Neural cell (in vitro differentiated cells): Measurements from ENCODE around the gene CEMIP2. TPM values are rescaled to one million over a fixed set of nuclear protein-coding genes. Genes with fewer than 3 reads are reported as not detected.

ENCODE experiments used
- H2AFZ ChIP-seq: fragments of 200-600, 300-800 bp; sonication (generic), shearing (Covaris generic); 2 replicates; pipeline ENCODE4 v1.6.0; 2014; ENCODE audit warnings: low read depth, mild to moderate bottlenecking, antibody characterized with exemption, low read length, moderate library complexity
- H3F3A ChIP-seq: fragments of 200-600 bp; shearing (Covaris generic); 2 replicates; pipeline ENCODE4 v1.6.1; 2016; ENCODE audit warnings: mild to moderate bottlenecking, moderate library complexity, mixed read lengths, antibody characterized with exemption, low read length; ENCODE audit not compliant: insufficient read depth, poor library complexity, severe bottlenecking
- H3K27ac ChIP-seq: fragments of 200-600, 300-800 bp; sonication (generic), shearing (Covaris generic); 2 replicates; pipeline ENCODE4 v1.5.1; 2014; ENCODE audit warnings: mild to moderate bottlenecking, low read length, moderate library complexity
- H3K27me3 ChIP-seq: fragments of 300-800, 200-600 bp; sonication (generic), shearing (Covaris generic); 2 replicates; pipeline ENCODE4 v1.6.0; 2014; ENCODE audit warnings: mild to moderate bottlenecking, low read depth, low read length, moderate library complexity; ENCODE audit not compliant: insufficient read depth
- H3K36me3 ChIP-seq: fragments of 300-800, 200-600 bp; sonication (generic), shearing (Covaris generic); 2 replicates; pipeline ENCODE4 v1.5.1; 2014; ENCODE audit warnings: mild to moderate bottlenecking, antibody characterized with exemption, low read length, moderate library complexity; ENCODE audit not compliant: insufficient read depth
- H3K4me2 ChIP-seq: fragments of 300-800, 200-600 bp; sonication (generic), shearing (Covaris generic); 2 replicates; pipeline ENCODE4 v1.6.0; 2014; ENCODE audit warnings: mild to moderate bottlenecking, low read length
- H3K4me3 ChIP-seq: fragments of 300-800, 200-600 bp; sonication (generic), shearing (Covaris generic); 2 replicates; pipeline ENCODE4 v1.5.1; 2014; ENCODE audit warnings: mild to moderate bottlenecking, low read length, moderate library complexity
- H3K79me2 ChIP-seq: fragments of 200-600 bp; shearing (Covaris generic); replicated peaks from 2 replicates; pipeline ENCODE4 v1.6.0; 2014; ENCODE audit warnings: mild to moderate bottlenecking, low read length, moderate library complexity; ENCODE audit not compliant: insufficient read depth
- H3K9ac ChIP-seq: fragments of 300-800, 200-600 bp; sonication (generic), shearing (Covaris generic); 2 replicates; pipeline ENCODE4 v1.6.1; 2016; ENCODE audit warnings: mild to moderate bottlenecking, low read length, mixed read lengths
- H3K9me2 ChIP-seq: fragments of 200-600 bp; shearing (Covaris generic); 2 replicates; pipeline ENCODE4 v1.6.1; 2016; ENCODE audit warnings: mild to moderate bottlenecking, low read length, mixed read lengths; ENCODE audit not compliant: insufficient read depth
- H3K9me3 ChIP-seq: fragments of 200-600, 300-800 bp; sonication (generic), shearing (Covaris generic); 2 replicates; pipeline ENCODE4 v1.6.1; 2016; ENCODE audit warnings: mild to moderate bottlenecking, mixed run types, low read length, moderate library complexity, mixed read lengths
- H4K20me1 ChIP-seq: fragments of 200-600 bp; shearing (Covaris generic); 2 replicates; pipeline ENCODE4 v1.6.1; 2016; ENCODE audit warnings: mild to moderate bottlenecking, mixed run types; ENCODE audit not compliant: insufficient read depth
- EP300 ChIP-seq: fragments of 450-650 bp; conservative IDR thresholded peaks from 2 replicates; pipeline ENCODE4 v1.6.1; 2014; ENCODE audit warnings: antibody characterized with exemption, mild to moderate bottlenecking, moderate library complexity; ENCODE audit not compliant: poor library complexity, severe bottlenecking
- EZH2 ChIP-seq: fragments of 200-600, 300-800 bp; shearing (Covaris generic), sonication (generic); IDR thresholded peaks from 2 replicates; pipeline ENCODE4 v1.6.1; 2014; ENCODE audit warnings: antibody characterized with exemption, low read length, borderline replicate concordance, mild to moderate bottlenecking; ENCODE audit not compliant: insufficient read depth, poor library complexity, severe bottlenecking
- MXI1 ChIP-seq: fragments of 450-650 bp; conservative IDR thresholded peaks from 2 replicates; pipeline ENCODE4 v1.6.1; 2014; ENCODE audit warnings: antibody characterized with exemption, mild to moderate bottlenecking; ENCODE audit not compliant: poor library complexity, severe bottlenecking
- POLR2AphosphoS5 ChIP-seq: IDR thresholded peaks from 2 replicates; pipeline ENCODE4 v1.6.1; 2012
- RAD21 ChIP-seq: fragments of 450-650 bp; conservative IDR thresholded peaks from 2 replicates; pipeline ENCODE4 v1.6.1; 2014; ENCODE audit warnings: antibody characterized with exemption, mild to moderate bottlenecking, moderate library complexity
- SMC3 ChIP-seq: fragments of 450-650 bp; conservative IDR thresholded peaks from 2 replicates; pipeline ENCODE4 v1.6.1; 2014; ENCODE audit warnings: antibody characterized with exemption, mild to moderate bottlenecking, moderate library complexity; ENCODE audit not compliant: poor library complexity
- TAF1 ChIP-seq: IDR thresholded peaks from 2 replicates; pipeline ENCODE4 v1.6.1; 2012; ENCODE audit warnings: low read depth
- polyA plus RNA-seq: library from polyadenylated mRNA; depleted of rRNA; stranded (reverse); fragments of >200 nt; gene quantifications from 2 replicates; pipeline ENCODE4 v1.2.3, GENCODE V29; 2014
- TF ChIP-seq, protein P1 (sequence below): IDR thresholded peaks from 2 replicates; pipeline ENCODE4 v1.6.1; 2012; ENCODE audit warnings: borderline replicate concordance
- TF ChIP-seq, protein P2 (sequence below): fragments of 450-650 bp; IDR thresholded peaks from 2 replicates; pipeline ENCODE4 v1.5.1; 2014; ENCODE audit warnings: antibody characterized with exemption, mild to moderate bottlenecking, moderate library complexity; ENCODE audit not compliant: poor library complexity, severe bottlenecking

Gene CEMIP2
- polyA plus RNA-seq, 1 donor from 2014 or later, result 11.3 TPM

DNA sequence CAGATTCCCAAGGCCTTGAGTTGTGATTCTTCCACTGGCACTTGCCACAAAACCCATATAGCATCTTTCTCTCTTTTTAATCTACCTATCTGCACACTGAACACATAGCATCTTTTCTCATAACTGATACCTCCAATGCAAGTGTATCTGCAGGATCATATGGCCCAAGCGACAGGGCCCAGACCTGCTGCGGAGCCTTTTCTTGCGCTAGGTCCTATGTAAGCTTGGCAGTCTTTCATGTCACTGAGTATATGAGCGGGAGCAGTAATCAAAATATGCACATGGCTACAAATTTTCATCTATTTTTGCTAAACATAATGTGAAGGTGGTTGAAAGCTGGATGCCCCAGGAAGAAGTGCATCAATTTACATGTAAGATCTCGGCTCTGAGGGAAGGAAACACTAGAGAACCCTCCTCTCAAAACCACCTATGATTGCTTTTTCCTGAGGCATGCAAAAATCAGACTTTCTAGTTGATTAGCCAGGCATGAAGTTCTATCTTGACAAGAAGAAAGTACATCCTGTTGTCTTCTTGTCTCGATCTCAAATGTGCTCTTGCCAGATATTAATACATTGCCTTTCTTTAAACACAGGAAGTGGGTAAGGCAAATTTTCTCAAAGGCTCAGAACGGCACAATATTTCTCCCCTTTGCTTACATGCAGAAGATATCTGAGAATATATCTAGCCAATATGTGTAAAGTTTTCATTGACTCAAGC, 26.9 kb upstream of the CEMIP2 start:
- Histone ChIP-seq H3K27me3 (no peaks in the 10 kb centered on the region), H3K9ac (no peak overlapping the region), H2AFZ (no peak overlapping the region), H3K9me3 (no peaks in the 10 kb centered on the region), H3F3A (no peaks in the 10 kb centered on the region), H3K4me2 (no peak overlapping the region), H3K4me3 (no peak overlapping the region), H3K9me2 (no peaks in the 10 kb centered on the region), H3K27ac (no peak overlapping the region), H3K79me2 (no peaks in the 10 kb centered on the region), H3K36me3 (no peaks in the 10 kb centered on the region), H4K20me1 (no peaks in the 10 kb centered on the region)
- TF ChIP-seq RAD21, result no peak
- no peak for TF ChIP-seq SMC3
- no peak for TF ChIP-seq TAF1
- TF ChIP-seq, protein P1, sequence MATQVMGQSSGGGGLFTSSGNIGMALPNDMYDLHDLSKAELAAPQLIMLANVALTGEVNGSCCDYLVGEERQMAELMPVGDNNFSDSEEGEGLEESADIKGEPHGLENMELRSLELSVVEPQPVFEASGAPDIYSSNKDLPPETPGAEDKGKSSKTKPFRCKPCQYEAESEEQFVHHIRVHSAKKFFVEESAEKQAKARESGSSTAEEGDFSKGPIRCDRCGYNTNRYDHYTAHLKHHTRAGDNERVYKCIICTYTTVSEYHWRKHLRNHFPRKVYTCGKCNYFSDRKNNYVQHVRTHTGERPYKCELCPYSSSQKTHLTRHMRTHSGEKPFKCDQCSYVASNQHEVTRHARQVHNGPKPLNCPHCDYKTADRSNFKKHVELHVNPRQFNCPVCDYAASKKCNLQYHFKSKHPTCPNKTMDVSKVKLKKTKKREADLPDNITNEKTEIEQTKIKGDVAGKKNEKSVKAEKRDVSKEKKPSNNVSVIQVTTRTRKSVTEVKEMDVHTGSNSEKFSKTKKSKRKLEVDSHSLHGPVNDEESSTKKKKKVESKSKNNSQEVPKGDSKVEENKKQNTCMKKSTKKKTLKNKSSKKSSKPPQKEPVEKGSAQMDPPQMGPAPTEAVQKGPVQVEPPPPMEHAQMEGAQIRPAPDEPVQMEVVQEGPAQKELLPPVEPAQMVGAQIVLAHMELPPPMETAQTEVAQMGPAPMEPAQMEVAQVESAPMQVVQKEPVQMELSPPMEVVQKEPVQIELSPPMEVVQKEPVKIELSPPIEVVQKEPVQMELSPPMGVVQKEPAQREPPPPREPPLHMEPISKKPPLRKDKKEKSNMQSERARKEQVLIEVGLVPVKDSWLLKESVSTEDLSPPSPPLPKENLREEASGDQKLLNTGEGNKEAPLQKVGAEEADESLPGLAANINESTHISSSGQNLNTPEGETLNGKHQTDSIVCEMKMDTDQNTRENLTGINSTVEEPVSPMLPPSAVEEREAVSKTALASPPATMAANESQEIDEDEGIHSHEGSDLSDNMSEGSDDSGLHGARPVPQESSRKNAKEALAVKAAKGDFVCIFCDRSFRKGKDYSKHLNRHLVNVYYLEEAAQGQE, result no peak
- TF ChIP-seq, protein P2, sequence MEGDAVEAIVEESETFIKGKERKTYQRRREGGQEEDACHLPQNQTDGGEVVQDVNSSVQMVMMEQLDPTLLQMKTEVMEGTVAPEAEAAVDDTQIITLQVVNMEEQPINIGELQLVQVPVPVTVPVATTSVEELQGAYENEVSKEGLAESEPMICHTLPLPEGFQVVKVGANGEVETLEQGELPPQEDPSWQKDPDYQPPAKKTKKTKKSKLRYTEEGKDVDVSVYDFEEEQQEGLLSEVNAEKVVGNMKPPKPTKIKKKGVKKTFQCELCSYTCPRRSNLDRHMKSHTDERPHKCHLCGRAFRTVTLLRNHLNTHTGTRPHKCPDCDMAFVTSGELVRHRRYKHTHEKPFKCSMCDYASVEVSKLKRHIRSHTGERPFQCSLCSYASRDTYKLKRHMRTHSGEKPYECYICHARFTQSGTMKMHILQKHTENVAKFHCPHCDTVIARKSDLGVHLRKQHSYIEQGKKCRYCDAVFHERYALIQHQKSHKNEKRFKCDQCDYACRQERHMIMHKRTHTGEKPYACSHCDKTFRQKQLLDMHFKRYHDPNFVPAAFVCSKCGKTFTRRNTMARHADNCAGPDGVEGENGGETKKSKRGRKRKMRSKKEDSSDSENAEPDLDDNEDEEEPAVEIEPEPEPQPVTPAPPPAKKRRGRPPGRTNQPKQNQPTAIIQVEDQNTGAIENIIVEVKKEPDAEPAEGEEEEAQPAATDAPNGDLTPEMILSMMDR, result no peak
- no peak for TF ChIP-seq EP300
- TF ChIP-seq POLR2AphosphoS5, result no peak
- TF ChIP-seq EZH2, result no peak
- no peak for TF ChIP-seq MXI1

DNA sequence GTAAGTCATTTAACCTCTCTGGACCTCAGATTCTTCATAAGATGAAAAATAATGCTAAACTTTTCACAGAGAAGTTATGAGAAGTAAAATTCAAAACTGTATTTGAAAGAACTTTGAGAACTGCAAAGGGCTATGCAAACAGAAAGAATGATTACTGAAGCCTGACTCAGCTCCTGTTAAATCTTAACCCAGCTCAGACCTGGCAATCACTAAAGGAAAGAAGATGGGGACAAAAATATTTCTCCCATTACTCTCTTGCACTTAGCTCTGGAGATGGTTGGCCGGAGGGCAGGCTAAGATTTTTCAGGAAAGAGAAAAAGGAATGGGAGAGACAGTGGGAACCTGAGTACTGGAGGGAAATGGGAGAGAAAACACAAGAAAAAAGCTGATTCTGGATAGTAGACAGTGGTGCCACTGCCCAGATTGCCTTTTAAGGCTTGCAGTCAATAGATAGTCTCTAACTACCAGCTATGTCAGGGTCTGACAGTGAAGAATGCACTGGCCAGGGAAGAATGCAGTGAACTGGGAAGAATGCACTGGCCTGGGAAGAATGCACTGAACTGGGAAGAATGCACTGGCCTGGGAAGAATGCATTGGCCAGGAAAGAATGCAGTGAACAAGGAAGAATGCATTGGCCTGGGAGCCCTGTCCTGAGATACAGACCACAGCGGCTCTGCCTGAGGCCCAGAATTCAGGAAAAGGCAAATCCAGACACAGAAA, 25.2 kb upstream of the CEMIP2 start:
- Histone ChIP-seq H3K4me2 (no peak overlapping the region), H3F3A (no peaks in the 10 kb centered on the region), H3K27ac (no peak overlapping the region), H3K9me3 (no peaks in the 10 kb centered on the region), H3K9ac (no peak overlapping the region), H3K9me2 (no peaks in the 10 kb centered on the region), H2AFZ (no peak overlapping the region), H3K36me3 (no peaks in the 10 kb centered on the region), H3K79me2 (no peaks in the 10 kb centered on the region), H3K27me3 (no peaks in the 10 kb centered on the region), H4K20me1 (no peaks in the 10 kb centered on the region), H3K4me3 (no peak overlapping the region)
- TF ChIP-seq POLR2AphosphoS5, result no peak
- no peak for TF ChIP-seq TAF1
- TF ChIP-seq SMC3, result no peak
- TF ChIP-seq, protein P2, result no peak
- TF ChIP-seq MXI1, result no peak
- TF ChIP-seq, protein P1, result no peak
- no peak for TF ChIP-seq RAD21
- no peak for TF ChIP-seq EP300
- no peak for TF ChIP-seq EZH2
